HG03460 (cell line): ENCODE data around the gene EBLN1.
A peak's percentile ranks its signal among the peaks of the same experiment; 100 is the strongest.
"Not testable (repeated sequence)": the region's sequence is repeated elsewhere in the genome, so short reads cannot be mapped to it uniquely, and the experiment has no call there.

Source experiments
- ATAC-seq: cut with Tn5 transposase; IDR thresholded peaks from one replicate; pipeline ENCODE4 v1.9.1; 2021; ENCODE audit not compliant: unreplicated experiment

Gene EBLN1

DNA sequence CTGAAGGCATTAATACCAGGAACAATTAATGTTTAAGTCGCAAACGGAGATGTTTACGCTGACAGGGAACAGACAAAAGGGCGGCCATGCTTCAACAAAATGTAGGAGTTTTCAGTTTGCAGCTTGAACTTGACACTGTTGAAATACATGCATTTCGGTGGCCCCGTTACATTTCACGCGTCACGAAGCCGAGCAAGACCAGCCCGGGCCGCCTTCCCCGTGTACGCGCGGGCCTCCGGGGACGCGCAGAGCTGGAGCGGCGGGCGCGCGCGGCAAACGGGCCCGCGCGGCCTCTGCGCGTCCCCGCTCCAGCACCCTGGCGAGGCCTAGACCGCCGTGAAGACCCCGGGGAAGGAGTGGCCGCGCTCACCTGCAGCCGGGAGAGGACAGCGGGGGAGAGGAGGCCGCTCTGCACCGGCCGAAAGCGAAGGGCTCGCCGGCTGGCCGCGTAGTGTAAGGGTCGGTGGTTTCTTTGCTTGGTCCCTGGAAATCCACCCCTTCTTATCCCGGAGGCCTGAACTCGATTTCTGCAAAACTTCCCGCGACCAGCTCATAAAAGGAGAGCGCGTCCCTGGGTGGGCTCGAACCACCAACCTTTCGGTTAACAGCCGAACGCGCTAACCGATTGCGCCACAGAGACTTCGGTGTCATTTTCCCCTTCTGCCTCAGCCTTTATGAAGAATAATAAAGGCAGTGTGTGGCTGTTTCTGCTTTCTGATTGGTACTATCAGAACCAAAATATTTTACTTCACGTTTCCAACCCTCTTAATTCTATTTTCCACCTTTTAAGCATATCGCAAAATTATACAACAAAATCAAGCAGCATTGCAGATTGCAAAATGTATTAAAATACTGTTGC is 11.4 kb upstream of the EBLN1 start:
- ATAC-seq: peak; percentile 73

DNA sequence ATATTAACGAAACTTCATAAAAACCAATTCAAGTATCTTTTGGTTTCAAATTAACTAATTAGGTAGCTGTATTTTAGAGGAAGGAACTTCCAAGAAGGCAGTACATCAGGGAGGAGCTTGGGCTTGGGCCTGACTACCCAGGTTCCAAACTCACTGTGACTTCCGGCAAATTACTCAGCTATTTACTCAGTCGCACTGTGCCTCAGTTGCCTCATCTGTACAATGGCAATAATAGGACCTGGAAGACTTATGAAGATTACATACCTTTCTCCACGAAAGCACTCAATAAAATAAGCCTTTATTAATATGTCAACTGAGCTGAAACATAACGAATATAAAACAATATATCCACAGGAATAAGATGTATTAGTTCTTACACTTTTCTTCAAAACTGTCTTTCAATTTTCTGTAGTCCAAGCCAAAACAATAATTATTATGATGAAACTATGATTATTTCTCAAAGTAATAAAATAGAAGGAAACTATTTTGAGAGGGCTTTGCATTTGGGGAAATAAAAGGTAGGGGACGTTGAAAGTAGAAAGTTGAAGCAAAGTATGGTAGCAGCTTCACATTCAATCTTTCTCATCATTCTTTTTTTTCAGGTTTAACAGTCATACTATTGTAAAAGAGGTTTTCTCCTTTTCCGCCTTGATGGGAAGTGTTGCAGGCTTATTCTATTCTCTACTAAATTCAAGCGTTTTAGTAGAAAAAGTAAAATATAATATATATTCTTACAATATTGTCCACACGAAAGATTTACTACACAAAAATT is 10.5 kb upstream of the EBLN1 start:
- ATAC-seq: no peak

DNA sequence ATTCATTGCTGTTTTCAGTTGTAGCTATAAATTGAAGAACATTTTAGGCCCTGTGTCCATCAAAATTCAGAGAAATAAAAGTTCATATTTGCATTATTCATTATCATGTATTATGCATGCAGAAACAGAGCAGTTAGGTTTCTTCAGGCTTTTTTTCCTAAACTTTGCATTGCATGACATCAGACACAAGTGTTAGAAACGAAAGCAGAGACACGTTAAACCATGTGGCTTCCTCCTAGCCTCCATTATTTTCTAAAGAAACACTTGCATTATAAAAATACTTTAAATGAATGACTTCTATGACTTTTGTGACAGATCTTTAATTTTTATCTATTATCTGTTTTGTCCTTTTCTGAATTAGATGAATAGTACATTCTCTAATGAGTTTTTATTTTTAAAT is 8.8 kb upstream of the EBLN1 start:
- ATAC-seq: no peak

DNA sequence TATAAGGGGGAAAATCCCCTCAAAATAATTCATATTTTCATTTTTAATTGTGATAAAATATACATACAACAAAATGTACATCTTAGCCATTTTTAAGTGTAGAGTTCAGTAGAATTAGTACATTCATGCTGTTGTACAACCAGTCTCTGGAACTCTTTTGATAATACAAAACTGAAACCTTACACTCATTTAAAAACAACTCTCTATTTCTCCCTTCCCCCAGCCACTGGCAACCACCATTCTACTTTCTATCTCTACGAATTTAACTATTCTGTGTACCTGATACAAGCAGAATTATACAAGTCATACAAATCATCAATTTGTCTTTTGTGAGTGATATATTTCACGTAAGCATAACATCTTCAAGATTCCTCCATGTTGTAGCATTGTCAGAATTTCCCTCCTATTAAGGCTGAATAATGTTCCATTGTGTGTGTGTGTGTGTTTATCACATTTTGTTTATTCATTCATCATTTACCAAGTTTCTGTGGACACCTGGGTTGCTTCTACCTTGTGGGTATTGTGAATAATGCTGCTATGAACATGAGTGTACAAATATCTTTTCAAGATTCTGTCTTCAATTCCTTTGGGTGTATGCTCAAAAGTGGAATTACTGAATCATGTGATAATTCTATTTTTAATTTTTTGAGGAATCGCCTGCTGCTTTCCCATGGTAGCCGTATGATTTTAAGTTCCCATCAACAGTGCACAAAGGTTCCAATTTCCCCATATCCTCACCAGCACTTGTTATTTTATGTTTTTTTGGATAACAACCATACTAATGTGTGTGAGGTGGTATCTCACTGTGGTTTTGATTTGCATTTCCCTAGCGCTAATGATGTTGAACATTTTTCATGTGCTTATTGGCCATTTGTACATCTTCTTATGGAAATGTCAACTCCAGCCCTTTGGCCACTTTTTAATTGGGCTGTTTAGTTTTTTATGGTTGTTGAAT is 4.7 kb upstream of the EBLN1 start:
- ATAC-seq: no peak

DNA sequence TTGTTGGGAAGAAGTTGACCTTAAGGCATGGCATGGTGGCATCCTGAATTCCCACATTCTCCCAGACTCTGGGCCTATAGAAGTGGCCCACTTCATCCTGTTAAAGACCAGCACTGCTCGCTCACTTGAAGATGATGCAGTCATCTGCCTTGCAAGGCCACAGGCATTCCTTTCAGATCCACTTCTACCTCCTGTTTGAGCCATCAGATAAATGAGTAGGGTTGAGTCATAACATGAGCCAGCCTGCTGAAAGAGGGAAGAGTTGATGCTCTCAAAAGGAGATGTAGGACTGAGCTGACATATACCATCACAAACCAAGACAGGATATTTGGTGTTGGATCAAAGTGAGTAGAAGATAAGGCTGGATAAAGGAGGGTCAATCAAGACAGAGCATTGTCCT is 1.5 kb upstream of the EBLN1 start:
- ATAC-seq: no peak

DNA sequence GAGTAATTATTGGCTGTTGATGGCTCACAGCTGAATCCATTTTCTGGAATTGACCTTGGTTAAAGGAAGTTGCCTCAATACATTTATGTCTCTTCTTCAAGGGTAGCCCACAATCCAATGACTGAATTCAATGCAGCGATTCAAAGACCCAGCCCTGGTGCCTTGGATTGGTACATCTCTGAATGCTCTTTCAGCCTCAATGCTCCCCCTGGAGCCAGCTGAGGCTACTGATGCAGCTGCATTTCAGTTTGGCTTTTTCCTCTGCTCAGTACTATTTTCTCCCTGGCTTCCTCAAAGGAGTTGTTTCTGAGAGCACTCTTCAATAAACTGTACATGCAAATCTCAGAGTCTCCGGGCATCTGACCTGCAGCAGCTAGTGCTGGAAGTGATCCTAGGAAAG is 633 bp upstream of the EBLN1 start:
- no peak for ATAC-seq

DNA sequence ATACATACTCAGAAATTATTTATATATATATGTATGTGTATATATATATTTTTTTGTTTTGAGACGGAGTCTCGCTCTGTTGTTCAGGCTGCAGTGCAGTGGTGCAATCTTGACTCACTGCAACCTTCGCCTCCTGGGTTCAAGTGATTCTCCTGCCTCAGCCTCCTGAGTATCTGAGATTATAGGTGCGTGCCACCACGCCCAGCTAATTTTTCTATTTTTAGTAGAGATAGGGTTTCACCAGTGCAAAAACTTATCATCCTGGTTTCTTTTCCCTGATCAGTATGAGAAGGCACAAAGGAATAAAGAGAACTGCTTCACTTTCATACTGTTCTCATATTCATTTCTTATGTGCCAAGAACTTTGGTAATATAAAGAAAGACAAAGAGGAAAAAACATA is 731 bp downstream of the EBLN1 start:
- ATAC-seq: not testable (repeated sequence)

DNA sequence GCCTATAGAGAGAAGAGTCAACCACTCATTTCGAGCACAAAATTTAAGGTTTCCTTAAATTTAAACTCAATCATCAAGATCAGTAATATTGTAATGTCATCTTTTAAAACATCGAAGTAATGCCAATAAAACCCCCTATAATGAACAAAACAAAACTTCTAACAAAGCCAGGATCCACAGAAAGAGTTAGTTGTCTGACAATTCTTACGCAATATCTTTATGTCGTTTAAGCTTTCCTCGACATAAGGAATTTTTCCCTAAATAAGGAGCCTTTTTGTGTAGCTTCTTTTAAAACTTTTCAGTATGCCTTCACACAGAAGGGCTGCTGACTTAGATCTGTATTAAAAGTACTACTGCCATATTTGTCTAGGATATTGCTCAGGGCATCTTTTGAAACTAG is 7.5 kb downstream of the EBLN1 start:
- ATAC-seq: no peak

DNA sequence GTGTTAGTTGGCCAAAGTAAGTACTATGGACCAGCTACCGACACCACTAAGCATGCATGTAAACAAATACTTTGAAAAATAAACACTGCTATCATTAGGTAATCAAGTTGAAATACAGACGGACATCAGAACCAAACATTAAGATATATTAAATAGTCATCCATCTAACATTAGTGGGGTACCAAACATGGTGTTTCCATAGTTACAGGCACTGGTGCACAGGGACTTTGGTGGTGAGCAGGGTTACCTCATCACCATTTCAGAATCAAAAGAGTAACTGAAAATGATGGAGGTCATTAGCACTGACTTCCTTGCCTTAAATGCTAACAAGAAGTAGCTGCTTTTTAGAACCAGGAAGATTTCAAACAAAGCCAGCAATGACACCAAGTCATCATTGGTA is 23.9 kb downstream of the EBLN1 start:
- ATAC-seq: no peak

DNA sequence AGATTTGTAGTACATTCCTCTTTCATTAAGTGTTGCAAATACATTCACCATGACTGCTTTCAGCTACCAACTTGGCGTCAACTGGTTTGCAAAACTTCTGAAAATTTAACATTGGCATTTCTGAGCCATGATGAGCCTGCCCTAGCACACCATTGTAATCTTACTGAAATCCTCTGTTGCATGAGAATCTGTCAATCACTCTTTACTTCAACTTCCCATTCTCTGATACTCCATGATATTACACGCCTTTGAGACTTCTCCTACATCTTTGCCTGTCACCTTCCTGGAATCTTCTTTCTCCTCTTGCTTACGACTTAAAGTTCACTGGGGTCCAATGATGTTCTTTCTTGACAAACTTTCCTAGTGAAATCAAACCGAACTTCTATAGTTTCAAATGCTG is 32.2 kb downstream of the EBLN1 start:
- no peak for ATAC-seq

DNA sequence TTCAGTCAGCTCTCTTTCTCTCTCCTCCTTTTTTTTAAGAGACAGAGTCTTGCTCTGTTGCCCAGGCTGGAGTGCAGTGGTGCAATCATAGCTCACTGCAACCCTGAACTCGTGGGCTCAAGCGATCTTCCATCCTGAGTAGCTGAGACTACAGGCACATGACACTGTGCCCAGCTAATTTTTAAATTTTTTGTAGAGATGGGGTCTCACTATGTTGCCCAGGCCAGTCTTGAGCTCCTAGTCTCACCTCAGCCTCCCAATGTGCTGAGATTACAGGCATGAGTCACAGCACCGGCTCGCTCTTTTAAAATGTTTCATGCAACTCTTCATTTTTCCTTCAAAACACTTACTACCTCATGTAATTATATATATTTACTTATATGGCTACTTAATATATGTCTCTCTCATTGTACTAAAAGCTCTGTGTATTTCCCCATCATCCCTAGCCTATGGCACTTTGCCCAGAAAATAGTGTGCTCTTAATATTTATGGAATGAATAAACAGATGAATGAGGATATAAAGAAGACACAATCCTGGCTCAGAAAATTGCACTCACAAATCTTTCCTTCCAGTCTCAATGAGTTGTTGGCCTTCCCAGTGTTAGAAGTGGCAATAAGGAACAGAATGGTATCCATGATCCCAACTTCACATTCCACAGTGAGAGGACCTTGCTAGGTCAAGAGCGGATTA is 33.9 kb downstream of the EBLN1 start:
- no peak for ATAC-seq

DNA sequence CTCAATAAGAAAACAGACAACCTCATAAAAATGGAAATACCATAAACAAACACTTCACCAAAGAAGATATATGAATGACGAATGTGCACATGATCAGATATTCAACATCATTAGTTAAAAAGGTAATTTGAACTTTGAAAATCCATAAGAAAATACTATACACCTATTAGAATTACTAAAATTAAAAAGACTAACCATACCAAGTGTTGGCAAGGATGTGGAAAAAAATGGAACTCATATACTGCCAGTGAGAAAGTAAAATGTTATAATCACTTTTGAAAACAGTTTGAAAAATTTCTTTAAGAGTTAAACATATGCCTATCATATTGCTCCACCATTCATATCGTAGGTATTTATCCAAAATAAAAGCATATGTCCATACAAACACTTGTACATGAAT is 37.1 kb downstream of the EBLN1 start:
- no peak for ATAC-seq

DNA sequence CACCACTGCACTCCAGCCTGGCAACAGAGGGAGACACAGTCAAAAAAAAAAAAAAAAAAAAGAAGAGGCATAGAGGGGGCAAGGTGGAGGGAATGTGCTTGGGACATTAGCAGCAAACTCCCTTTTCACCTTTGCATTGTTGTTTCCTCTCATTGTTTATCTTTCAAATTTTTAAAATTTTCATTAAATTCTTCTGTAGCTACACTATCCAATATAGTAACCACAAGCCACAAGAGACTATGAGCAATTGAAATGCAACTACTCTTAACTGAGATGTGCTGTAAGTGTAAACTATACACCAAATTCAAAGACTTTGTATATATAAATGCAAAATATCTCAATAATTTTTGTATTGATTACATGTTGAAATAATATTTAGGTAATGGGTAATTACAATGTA is 43.4 kb downstream of the EBLN1 start:
- no peak for ATAC-seq

DNA sequence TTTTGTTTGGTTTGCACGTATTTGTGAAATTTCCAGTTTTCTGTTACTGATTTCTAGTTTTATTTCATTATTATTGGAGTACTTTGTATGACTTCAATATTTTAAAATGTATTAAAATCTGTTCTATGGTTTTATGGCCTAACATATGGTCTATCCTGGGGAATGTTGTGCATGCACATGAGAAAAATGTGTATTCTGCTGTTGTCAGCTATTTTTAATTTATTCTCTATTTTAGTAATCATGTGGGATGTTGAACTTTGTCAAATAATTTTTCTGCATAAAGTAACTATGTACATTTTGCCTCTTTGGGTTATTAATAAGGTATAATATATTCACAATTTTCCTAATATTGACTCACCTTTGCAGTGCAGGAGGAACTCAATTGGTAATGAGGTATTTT is 46.7 kb downstream of the EBLN1 start:
- no peak for ATAC-seq

DNA sequence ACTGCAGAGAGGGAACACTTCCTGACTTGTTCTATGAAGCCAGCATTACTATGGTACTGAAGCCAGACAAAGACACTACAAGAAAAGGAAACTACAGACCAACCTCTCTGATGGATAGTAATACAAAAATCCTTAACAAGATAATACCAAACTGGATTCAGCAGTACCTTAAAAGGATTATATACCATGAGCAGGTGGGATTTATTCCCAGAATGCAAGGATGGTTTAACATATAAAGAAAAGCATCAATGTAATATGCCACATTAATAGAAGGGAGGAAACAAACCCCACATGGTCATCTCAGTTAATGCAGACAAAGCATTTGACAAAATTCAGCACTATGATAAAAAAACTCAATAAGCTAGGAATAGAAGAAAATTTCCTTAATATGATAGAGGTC is 47.2 kb downstream of the EBLN1 start:
- no peak for ATAC-seq

DNA sequence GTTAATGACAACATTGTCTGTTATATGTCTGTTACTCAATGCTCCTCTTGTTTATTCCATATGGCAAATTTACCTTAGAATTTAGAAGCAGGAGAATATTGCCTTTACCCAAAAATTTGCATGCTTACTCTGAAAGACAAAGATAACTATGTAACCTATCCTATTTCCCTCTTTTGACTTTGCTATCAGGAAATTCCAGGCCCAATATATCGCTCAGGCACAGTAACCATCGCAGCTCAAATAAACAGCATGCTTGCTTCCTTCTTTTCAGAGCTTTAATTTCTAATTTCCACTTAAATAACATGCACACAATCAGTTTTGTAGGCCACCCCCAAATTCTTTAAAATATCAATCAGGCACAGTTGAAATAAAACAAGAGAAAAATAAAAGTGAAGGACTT is 57.8 kb downstream of the EBLN1 start:
- no peak for ATAC-seq

DNA sequence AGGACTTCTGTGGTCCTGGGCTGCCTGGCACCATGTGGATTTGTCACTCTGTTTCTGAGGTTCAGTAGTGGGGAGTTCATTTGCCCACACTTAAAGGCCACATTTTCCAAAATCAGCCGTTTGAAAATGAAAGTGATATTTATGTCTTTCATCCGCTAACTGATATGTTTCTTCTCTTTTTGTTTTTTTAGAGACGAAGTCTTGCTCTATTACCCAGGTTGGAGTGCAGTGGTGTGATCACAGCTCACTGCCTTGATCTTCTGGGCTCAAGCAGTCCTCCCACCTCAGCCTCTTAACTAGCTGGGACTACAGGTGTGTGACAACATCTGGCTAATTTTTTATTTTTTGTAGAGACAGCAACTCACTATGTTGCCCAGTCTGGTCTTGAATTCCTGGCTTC is 58.6 kb downstream of the EBLN1 start:
- ATAC-seq: no peak
